ENCODE results near the gene KRTAP5-10. TPM values are rescaled to one million over a fixed set of nuclear protein-coding genes. Genes with fewer than 3 reads are reported as not detected.
"Not testable (repeated sequence)": the region's sequence is repeated elsewhere in the genome, so short reads cannot be mapped to it uniquely, and the experiment has no call there.

KRTAP5-10 gene
- total RNA-seq, 1 donor from 2014 or later, result not detected

- DNase-seq (ENCODE audit: low spot score), result no peak
These were observed 23.0 kb upstream of the KRTAP5-10 start for GRCh38 chr11:71542382-71542781.

GRCh38 chr11:71542879-71543777, 22.2 kb upstream of the KRTAP5-10 start:
- DNase-seq (ENCODE audit: low spot score), result peak; percentile 72

GRCh38 chr11:71543866-71544265, 21.5 kb upstream of the KRTAP5-10 start:
- DNase-seq (ENCODE audit: low spot score), result peak; percentile 41

- no peak for DNase-seq (ENCODE audit: low spot score)
These were observed 20.7 kb upstream of the KRTAP5-10 start for GRCh38 chr11:71544525-71545214.

GRCh38 chr11:71545405-71545966, 19.9 kb upstream of the KRTAP5-10 start:
- peak; percentile 39 for DNase-seq (ENCODE audit: low spot score)

- no peak for DNase-seq (ENCODE audit: low spot score)
These were observed 17.2 kb upstream of the KRTAP5-10 start, which contains the start of gene KRTAP5-9 for GRCh38 chr11:71548120-71548519. TSS of gene KRTAP5-9 (plus strand) at chr11:71548420. CDS start at chr11:71548658, 238 bp downstream.

GRCh38 chr11:71548716-71549151, 16.6 kb upstream of the KRTAP5-10 start:
- DNase-seq (ENCODE audit: low spot score), result peak; percentile 79

- DNase-seq (ENCODE audit: low spot score), result no peak
These were observed 13.7 kb upstream of the KRTAP5-10 start for GRCh38 chr11:71551711-71552110.

GRCh38 chr11:71554996-71555395, 10.4 kb upstream of the KRTAP5-10 start:
- peak; percentile 57 for DNase-seq (ENCODE audit: low spot score)

- DNase-seq (ENCODE audit: low spot score), result peak; percentile 75
These were observed 9.9 kb upstream of the KRTAP5-10 start for GRCh38 chr11:71555508-71555907.

- DNase-seq (ENCODE audit: low spot score), result peak; percentile 20
These were observed 9.3 kb upstream of the KRTAP5-10 start for GRCh38 chr11:71556018-71556417.

- no peak for DNase-seq (ENCODE audit: low spot score)
These were observed 8.1 kb upstream of the KRTAP5-10 start for GRCh38 chr11:71557257-71557656.

GRCh38 chr11:71558996-71559395, 6.4 kb upstream of the KRTAP5-10 start:
- no peak for DNase-seq (ENCODE audit: low spot score)

- DNase-seq (ENCODE audit: low spot score), result no peak
These were observed 3.2 kb upstream of the KRTAP5-10 start for GRCh38 chr11:71562120-71562519.

GRCh38 chr11:71563406-71563805, 2.0 kb upstream of the KRTAP5-10 start:
- DNase-seq (ENCODE audit: low spot score), result peak; percentile 26

- no peak for DNase-seq (ENCODE audit: low spot score)
These were observed 933 bp upstream of the KRTAP5-10 start for GRCh38 chr11:71564430-71564829.

- peak; percentile 69 for DNase-seq (ENCODE audit: low spot score)
These were observed 788 bp downstream of the KRTAP5-10 start for GRCh38 chr11:71566081-71566620.

- DNase-seq (ENCODE audit: low spot score), result peak; percentile 45
These were observed 1.6 kb downstream of the KRTAP5-10 start for GRCh38 chr11:71566626-71567599.

GRCh38 chr11:71567633-71568032, 2.3 kb downstream of the KRTAP5-10 start:
- not testable (repeated sequence) for DNase-seq (ENCODE audit: low spot score)

- no peak for DNase-seq (ENCODE audit: low spot score)
These were observed 3.5 kb downstream of the KRTAP5-10 start for GRCh38 chr11:71568704-71569349.
